NCI-H2107 (cell line): ENCODE measurements around the gene CCDC92.

Experiments used
- DNase-seq: peaks from one replicate; lab custom pipeline; 2025; lab: John Stamatoyannopoulos, UW

Gene CCDC92

GRCh38 chr12:124002021-124002644 lies 29.5 kb upstream of the CCDC92 start:
- DNase-seq: no peak

- no peak for DNase-seq
Measured at GRCh38 chr12:124001343-124001742, 28.7 kb upstream of the CCDC92 start.

GRCh38 chr12:124000111-124000510 lies 27.5 kb upstream of the CCDC92 start:
- no peak for DNase-seq

GRCh38 chr12:123998991-123999359 lies 26.3 kb upstream of the CCDC92 start:
- no peak for DNase-seq

- DNase-seq: no peak
Measured at GRCh38 chr12:123998344-123998990, 25.8 kb upstream of the CCDC92 start.

- DNase-seq: no peak
Measured at GRCh38 chr12:123997908-123998307, 25.3 kb upstream of the CCDC92 start.

GRCh38 chr12:123997033-123997822 lies 24.6 kb upstream of the CCDC92 start:
- no peak for DNase-seq

- no peak for DNase-seq
Measured at GRCh38 chr12:123996581-123996980, 23.9 kb upstream of the CCDC92 start.

GRCh38 chr12:123995023-123995748 lies 22.6 kb upstream of the CCDC92 start:
- no peak for DNase-seq

- no peak for DNase-seq
Measured at GRCh38 chr12:123992118-123992825, 19.6 kb upstream of the CCDC92 start.

- no peak for DNase-seq
Measured at GRCh38 chr12:123991372-123991951, 18.8 kb upstream of the CCDC92 start.

GRCh38 chr12:123990511-123990910 lies 17.9 kb upstream of the CCDC92 start:
- no peak for DNase-seq

- no peak for DNase-seq
Measured at GRCh38 chr12:123989753-123990152, 17.1 kb upstream of the CCDC92 start.

- no peak for DNase-seq
Measured at GRCh38 chr12:123989168-123989567, 16.5 kb upstream of the CCDC92 start.

GRCh38 chr12:123987022-123987421 lies 14.4 kb upstream of the CCDC92 start:
- DNase-seq: no peak

- no peak for DNase-seq
Measured at GRCh38 chr12:123986374-123986965, 13.8 kb upstream of the CCDC92 start.

- DNase-seq: no peak
Measured at GRCh38 chr12:123984903-123985302, 12.3 kb upstream of the CCDC92 start.

- DNase-seq: peak; percentile 62
Measured at GRCh38 chr12:123983822-123984485, 11.3 kb upstream of the CCDC92 start.

- no peak for DNase-seq
Measured at GRCh38 chr12:123982269-123982668, 9.6 kb upstream of the CCDC92 start.

GRCh38 chr12:123979566-123979965 lies 6.9 kb upstream of the CCDC92 start:
- no peak for DNase-seq
